Measurements from ENCODE around the gene PANX3. TPM values are rescaled to one million over a fixed set of nuclear protein-coding genes. Genes with fewer than 3 reads are reported as not detected.

The PANX3 gene, protein sequence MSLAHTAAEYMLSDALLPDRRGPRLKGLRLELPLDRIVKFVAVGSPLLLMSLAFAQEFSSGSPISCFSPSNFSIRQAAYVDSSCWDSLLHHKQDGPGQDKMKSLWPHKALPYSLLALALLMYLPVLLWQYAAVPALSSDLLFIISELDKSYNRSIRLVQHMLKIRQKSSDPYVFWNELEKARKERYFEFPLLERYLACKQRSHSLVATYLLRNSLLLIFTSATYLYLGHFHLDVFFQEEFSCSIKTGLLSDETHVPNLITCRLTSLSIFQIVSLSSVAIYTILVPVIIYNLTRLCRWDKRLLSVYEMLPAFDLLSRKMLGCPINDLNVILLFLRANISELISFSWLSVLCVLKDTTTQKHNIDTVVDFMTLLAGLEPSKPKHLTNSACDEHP
- not detected in 2 replicates for total RNA-seq

DNA sequence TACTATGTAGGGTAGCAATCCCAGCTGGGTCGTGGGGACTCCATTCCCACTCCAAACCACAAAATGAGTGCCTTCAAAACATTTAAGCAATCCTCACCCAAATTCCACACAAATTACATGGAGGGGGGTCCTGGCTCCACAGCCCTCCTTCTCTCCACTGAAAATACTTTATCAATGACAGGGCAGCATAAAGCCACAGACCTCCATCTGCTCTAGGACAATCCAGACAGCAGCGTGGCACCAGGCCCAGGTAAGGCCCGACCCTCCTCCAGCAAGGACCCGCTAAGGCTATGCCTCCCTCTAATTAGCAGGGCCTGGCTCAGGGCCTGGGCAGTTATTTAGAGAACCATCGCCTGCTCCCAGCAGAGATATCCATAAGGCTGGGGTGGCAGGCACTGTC is at the start of gene PANX3:
PANX3 (plus strand) TSS at position 365 of the 400 bp plus-strand sequence. CDS start 129 bp downstream, outside the sequence.

DNA sequence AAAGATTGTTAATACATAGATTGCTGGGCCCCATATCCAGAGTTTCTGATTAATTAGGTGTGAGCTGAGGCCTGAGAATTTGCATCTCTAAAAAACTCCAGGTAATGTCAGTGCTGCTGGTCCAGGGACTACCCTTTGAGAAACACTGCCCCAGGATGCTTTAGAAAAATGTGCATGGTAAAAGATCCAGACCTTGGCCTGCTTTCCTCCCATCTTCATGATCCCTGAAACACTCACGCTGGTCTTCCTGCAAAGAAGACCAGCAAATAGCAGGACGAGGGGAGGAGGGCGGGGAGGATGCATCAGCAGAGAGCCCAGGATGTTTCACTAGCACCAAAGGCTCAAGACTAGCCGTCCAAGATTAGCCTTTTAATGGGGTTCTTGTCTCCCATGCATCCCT is 41.5 kb upstream of the PANX3 start, which contains the start of gene OR8A1:
OR8A1 (plus strand) TSS at position 301 of the 400 bp plus-strand sequence. CDS start 123 bp downstream, outside the sequence.

DNA sequence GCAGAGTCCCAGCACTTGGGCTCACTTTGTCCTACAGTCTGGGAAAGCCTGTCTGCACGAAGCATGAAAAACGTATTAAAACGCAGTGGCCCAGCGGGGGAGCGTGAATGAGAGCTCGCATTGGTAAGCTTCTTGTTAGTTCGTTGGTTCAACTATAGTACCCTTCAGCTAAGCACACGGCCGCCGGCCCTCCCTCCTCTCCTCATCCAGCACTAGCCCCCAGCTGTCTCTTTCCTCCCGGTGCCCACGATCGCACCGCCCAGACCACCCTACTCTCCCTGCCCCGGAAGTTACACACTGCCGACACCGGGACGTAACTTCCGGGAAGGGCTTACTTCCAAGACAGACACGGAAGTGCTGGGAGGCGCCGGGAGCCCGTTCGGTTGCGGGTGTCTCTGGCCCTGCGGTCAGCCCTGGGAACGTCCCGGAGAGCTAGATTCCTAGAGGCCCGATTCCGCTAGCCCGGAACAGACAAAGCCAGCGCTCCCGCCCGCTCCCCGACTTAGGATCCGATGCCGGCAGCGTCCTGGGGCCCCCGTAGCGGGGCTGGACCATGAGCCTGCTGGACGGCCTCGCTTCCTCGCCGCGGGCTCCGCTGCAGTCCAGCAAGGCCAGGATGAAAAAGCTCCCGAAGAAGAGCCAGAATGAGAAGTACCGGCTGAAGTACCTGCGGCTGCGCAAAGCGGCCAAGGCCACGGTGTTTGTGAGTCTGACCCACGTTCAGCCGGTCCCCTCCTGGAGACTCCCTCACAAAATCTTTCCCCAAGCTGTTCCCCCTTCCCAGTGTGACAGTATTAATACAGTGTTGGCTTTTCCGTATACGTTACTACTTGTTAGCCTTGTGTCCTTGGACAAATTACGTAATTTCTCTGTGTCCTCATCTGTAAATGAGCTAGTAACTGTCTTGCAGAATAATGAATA is 11.6 kb downstream of the PANX3 start, which contains the start of gene TBRG1:
TBRG1 (plus strand) TSS at position 334 of the 921 bp plus-strand sequence; CDS start at position 554, 220 bp downstream.

Other genes starting within 250 kb of the PANX3 start
- not detected in 2 replicates for gene OR8B2, start 226.9 kb upstream of the PANX3 start, total RNA-seq
- not detected in 2 replicates for gene OR8B3, start 212.4 kb upstream of the PANX3 start, total RNA-seq
- not detected in 2 replicates for gene OR8B4, start 186.6 kb upstream of the PANX3 start, total RNA-seq
- gene OR8B8, start 165.7 kb upstream of the PANX3 start, total RNA-seq, result not detected in 2 replicates
- not detected in 2 replicates for gene OR8B12, start 67.8 kb upstream of the PANX3 start, total RNA-seq
- not detected in 2 replicates for gene OR8A1, start 41.4 kb upstream of the PANX3 start, total RNA-seq
- 20.7 and 22.6 TPM in 2 replicates for gene TBRG1, start 11.4 kb downstream of the PANX3 start, total RNA-seq
- gene SIAE, start 62.3 kb downstream of the PANX3 start, total RNA-seq, result 16.8 and 21.9 TPM in 2 replicates
- gene SPA17, start 62.5 kb downstream of the PANX3 start, total RNA-seq, result 16.4 and 20.3 TPM in 2 replicates
- gene NRGN, start 128.5 kb downstream of the PANX3 start, total RNA-seq, result 0.40 and 1.1 TPM in 2 replicates
- gene VSIG2, start 140.8 kb downstream of the PANX3 start, total RNA-seq, result 0.06 and 0.13 TPM in 2 replicates
- 7.0 and 13.6 TPM in 2 replicates for gene ESAM, start 150.9 kb downstream of the PANX3 start, total RNA-seq
- 5.9 and 7.4 TPM in 2 replicates for gene MSANTD2, start 189.0 kb downstream of the PANX3 start, total RNA-seq